B cell (primary cell): ENCODE results near the gene SSBP3.

Source experiments
- EZH2 ChIP-seq: IDR thresholded peaks from 2 replicates; pipeline ENCODE4 v1.6.1; 2012; ENCODE audit warnings: borderline replicate concordance, low read depth, mild to moderate bottlenecking, moderate library complexity, low read length; ENCODE audit not compliant: insufficient read depth, poor library complexity, severe bottlenecking
- TF ChIP-seq, protein P1 (sequence below): fragments of 200-600 bp; IDR thresholded peaks from one replicate; pipeline ENCODE4 v1.8.0; 2022; ENCODE audit warnings: antibody characterized with exemption, mild to moderate bottlenecking

DNA sequence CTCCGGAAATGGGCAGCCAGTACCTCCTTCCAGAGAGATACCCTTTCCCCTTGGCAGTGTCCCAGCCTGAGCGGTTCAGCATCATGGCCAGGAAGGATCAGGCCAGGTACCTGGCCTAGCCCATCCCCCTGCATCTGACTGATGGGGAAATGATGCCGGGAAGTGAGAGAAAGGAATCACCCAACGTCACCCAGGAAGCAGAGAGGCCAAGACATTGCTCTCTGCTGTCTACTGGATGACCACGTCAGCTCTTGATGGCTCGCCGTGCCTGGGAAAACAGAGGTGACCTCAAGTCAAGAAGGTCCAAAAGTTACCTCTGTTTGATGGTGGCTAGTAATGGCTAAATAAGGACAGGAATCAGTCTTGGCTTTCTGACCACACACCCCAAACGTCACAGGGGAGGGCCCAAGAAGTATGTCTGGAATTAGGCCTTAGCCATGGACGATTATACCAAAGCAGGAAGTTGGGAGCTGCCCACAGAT, 127.2 kb downstream of the SSBP3 start:
- TF ChIP-seq, protein P1, sequence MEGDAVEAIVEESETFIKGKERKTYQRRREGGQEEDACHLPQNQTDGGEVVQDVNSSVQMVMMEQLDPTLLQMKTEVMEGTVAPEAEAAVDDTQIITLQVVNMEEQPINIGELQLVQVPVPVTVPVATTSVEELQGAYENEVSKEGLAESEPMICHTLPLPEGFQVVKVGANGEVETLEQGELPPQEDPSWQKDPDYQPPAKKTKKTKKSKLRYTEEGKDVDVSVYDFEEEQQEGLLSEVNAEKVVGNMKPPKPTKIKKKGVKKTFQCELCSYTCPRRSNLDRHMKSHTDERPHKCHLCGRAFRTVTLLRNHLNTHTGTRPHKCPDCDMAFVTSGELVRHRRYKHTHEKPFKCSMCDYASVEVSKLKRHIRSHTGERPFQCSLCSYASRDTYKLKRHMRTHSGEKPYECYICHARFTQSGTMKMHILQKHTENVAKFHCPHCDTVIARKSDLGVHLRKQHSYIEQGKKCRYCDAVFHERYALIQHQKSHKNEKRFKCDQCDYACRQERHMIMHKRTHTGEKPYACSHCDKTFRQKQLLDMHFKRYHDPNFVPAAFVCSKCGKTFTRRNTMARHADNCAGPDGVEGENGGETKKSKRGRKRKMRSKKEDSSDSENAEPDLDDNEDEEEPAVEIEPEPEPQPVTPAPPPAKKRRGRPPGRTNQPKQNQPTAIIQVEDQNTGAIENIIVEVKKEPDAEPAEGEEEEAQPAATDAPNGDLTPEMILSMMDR = no peak
- TF ChIP-seq EZH2 = no peak
